ENCODE results near the gene SLC9A9.

The SLC9A9 gene

DNA sequence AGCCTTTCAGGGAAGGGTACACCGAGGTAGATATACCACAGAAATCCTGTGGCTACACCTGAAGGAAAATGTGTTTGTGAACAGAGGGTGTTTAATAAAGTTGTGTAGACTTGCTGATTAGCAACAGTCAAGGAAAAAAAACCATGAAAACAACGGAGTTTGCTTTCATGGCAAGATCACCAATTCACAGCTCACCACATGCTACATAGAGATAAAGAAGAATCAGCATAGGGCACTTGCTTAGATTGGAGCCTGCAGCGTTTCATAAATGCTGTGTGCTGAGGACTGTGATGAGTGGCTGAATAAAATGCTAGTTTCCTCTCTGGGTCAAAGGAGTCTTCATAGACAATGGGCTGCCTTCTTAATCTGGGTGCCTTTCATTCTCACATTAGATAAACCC is 257.6 kb downstream of the SLC9A9 start:
- DNase-seq, result no peak

DNA sequence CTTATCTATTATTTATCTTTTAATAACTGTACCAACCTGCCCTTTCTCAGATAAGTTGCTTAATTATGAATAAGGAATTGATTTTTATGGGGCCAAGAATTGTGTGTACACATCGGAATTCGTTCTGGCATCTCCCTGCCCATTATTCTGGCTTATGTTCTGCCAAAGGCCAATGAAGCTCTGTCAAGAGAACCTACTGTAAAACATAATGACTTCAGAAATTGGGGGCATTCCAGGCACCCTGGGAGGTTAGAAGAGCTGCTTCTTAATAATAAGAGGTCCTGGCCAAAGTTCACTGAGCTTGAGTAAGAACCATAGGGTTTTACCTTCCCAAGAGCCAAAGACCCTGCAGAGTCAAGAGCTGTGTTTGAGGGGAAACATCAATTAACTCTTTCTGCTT is 261.7 kb downstream of the SLC9A9 start:
- no peak for DNase-seq

DNA sequence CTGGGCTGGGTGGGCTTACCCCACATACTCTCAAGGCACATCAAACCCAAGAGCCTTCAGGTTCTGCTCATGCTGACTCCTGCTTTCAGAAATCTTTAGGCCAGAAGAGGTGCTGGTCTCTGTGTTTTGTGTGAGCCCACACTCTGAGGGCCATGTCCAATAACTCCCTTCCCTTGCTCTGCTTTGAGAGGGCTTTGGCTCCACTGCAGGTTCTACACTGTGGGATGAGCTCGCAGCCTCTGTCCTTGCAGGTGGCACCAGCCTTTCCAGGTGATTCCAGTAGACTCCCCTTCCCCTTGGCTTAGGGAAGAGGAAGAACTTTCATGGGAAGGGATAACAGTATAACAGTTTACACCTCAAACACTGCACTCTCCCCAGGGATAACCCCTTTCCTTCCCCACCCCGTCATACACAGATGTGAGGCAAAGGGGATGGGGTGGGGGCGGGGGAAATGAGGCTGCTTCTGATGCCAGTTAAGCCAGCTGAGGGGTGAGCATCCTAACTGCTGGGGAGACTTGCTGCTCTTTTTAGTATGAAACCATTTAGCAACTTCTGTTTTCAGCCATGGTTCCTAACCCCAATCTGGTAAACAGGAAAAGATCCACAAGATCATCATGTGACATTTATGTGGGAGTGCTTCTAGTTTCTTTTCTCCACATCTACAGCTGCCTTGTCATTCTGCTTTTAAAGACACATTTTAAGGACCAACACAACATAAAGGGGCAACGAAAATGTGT is 262.4 kb downstream of the SLC9A9 start:
- DNase-seq, result no peak

DNA sequence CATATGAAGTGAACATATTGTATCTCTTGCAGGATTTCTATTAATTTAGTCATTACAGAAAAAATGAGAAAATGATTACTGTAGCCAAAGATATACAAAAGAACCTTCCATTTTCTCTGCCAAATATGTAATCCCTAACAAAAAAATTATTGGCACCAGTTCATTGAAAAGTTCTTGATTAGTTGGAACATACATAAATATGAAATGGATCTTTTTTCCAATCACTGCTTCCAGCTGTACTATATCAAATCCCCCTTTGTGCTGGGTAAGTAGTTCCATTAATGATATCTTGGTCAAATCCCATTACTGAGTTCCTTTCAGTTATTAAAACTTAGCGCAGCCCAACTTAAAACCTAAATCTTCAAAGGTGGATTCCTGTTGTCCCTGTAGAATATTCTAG is 263.8 kb downstream of the SLC9A9 start:
- no peak for DNase-seq

DNA sequence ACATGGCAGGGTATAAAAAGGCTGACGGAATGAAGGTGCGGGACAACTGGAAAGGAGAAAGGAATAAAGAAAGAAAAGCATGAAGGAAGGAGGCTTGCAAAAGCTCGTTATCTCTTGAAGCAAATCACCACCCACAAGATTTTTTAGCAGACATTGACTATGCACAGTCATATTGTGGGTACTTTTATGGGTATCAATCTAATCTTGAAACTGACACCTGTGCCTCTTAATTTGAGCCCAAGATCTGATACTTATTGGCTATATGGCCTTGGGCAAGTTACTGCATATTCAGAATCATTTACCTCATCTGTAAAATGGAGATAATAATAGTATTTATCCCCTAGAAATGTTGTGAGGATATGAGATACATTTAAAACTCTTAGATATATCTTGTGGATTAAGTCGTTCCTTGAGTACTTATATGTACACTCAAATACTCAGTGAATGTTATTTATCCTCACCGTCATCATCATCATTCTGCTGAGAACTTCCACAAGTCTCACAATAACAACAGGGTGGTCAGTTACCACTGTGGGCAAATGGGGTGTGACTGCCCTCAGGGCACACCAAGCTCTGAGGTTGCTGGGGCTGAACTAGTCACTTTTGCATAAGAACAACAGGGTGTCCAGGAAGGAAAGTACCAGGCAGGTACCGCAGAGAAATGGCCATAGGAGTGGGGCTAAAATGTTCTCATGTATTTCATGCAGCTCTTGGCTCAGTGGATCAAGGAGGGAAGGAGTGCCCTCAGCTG is 266.1 kb downstream of the SLC9A9 start:
- no peak for DNase-seq

DNA sequence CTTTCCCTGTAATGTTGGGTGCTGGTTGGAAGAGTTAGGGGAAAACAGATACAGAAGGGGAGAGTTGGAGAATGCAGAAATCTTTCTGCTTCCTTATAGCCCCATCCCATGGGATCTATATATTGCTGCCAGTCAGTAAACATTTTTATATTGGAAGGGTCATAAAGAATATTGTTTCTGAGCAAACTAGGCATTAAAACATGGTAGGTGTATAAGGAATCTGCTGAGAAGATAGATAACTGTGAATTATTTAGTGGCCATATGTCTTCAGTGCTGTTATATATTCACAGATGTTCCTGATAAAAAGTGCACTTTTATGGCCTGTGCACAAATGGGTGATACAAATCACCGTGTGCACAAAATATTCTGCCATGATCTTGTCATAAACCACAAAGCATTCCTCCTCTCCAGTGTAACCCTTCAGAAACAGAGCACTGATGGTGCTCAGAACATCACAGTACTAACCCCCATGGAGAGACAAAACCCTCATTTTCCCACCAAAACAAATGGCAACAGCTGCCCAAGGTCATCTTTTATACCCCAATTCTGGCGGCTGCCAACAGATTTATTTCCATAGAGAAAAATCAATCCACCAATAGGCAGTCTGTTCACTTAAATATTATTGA is 269.3 kb downstream of the SLC9A9 start:
- no peak for DNase-seq

DNA sequence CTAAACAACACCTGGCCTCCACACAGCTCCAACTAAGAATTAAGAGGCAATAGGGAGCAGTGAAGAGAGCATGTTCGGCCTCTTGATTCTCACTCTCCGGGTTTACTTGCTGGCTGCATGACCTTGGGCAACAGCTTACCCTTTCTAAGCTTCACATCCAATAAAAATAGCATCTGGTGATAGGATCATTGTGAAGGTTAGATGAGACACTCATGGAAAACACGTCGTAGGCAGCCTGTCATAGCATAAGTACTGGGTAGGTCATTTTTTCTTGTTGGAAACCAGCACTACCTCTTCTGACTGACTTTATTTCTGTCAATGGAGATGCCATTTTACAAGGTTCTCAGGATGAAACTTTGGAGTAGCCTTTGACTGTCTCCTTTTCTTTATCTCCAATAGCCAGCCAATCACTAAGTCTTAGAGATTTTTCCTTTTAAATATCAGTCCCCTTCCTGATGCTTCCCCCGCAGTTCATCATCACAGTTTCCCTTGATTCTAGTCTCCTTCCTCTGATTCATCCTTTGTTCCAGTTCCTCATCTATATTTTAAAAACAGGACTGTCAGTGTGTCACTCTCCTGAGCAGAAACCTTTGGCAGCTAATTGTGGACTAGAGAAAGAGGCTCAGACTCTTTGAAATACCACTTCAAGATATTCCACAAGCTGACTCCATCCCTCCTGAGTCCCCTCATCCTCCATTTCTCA is 271.5 kb downstream of the SLC9A9 start:
- DNase-seq, result no peak

DNA sequence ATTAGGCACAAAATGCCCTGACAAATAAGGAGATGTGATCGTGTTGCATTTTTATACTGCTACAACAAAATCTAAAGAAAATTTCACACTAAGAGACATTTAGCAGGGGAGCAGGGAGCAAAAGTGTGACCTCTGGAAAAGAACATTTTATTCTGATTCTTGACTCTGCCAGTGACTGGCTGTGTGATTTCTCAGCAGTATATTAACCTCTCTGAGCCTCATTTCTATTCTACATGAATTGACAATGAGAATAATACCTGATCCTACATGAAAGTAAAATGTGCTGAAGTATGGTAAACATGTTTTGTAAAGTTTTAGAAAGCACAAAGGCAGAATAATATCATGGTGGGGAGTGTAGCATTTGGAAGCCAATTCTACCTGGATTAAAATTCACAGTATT is 273.3 kb downstream of the SLC9A9 start:
- no peak for DNase-seq

DNA sequence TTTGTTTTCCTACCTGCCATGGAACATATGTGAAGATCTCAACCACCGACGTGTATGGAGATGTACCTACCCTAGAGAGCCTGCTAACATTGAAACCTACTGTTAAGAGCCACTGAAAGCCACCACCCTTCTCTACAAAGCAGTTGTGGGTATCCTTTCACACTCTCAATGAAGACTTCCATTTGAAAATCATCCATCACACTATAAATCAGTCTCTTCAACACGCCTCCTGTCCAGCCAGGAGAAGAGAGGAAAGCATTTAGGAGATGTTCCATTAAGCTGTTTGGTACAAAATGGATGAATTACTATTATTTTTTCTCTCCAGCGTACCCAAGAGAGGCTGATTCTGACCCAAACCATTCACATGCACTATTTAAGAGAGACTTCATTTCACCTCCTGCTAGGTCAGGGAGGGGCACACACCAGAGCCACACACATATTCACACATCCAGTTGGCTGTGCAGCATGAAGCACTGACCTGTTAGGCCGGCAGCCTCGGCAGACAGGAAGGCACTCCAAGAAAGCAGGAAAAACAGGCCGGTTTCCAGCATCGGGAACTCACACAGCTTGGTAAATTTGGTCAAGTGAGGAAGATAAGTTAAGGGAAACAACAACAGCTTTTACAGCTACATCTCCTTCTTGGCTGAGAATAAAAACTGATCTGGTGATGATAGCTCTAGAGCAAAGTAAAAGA is 274.5 kb downstream of the SLC9A9 start:
- DNase-seq, result no peak

DNA sequence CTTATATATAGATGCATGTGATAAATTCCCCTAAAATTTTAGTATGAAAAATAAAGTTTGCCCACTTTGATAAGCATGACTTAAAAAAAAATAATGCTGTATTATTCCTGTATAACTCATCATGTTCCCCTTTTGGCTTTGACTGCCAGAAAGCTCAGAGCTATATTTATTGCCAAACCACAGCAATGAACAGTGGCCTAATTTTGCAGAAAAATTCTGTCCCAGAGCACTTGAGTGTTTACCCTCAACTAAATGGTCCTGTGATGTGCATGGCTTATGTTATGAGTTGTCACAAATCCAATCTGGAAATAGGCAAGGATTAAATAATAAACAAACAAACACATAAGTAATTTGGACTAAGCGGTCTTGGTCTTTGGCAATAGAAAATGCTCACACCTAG is 276.7 kb downstream of the SLC9A9 start:
- DNase-seq, result no peak

DNA sequence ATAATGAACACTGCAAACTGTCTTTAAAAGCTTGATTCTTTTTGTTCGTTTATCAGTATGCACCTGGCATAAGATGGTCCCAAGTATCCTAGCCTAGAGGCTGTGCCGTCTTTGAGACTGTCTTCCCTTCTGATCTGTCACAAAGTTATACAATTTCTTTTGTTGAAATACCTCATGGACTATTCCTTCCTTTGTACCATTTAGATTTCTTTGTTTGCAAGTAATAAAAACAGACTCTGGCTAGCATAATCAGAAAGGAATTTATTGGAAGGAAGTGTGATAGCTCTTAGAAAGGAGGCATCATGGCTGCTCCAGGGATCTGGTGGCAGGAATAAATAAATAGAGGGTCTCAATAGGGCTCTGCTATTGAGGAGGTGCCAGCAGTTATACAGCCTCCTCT is 280.4 kb downstream of the SLC9A9 start:
- no peak for DNase-seq

DNA sequence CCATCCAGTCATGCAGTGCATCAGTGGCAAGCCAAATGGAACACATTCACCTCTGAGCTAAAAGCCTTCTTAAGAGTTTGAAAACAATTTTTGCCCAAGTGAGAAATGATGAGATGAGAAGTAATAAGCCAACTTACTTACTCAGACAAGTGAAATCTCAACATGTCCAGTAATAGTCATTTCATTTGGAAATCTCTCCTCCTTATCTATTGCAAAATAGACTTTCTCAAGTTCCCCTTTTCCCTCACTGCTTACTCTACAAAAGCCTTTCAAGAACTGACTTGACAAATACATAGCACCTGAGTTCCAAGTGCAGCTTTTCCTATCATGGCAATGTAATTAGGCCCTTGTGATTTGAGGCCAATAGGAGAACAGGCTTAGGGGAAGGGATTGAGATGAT is 282.3 kb downstream of the SLC9A9 start:
- DNase-seq, result peak; percentile 28

DNA sequence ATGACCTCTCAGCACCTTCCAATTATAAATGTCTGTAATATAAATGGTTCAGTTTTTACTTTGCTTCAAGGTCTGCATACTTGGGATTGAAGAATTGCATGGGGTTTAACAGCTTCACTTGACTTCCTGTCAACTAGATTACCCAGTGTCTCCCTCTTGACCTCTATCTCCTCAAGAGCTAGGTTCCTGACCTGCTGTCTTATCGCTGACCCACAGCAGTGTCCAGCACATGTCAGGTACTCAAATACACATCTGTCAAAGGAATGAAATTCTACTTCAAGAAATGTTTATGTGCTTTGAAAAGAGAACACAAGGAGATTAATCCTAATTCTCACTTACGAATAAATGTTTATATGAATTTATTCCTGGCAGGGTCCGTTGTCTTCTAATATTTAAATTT is 284.5 kb downstream of the SLC9A9 start:
- DNase-seq, result no peak

DNA sequence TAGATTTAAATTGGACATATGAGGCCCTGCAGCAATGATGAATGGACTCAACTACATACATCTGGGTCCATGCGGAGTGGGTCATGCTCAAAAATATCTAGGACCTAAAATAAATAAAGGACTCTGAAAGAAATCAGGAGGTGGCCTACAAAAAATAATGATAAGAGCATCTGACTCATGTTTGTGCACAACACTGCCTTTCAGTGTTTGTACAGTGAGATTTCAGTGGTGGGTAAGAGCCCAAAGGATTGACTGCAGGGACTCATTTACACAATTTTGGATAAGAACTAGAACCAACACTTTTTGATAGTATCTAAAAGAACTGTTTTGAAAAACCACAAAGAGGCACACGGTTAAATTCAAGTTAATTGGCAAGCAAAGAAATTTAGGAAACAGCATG is 285.5 kb downstream of the SLC9A9 start:
- DNase-seq, result no peak

DNA sequence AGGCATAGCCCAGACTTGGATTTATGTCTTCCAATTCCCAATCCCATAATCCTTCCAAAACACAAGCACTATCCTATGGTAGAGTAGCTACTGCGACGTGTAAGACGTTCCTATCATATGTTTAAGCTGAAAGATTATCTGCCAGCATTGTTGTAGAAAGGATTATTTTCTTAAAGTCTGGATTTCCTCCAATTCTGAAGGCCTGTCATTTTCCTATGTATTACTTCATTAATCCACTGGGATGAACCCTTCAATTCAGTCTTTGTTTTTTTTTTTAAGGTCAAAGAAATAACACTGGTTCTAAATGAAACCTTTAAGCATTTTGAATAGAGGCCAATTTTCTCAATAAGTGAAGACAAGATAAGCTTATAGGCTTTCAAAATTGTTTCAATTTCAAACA is 289.0 kb downstream of the SLC9A9 start:
- no peak for DNase-seq

DNA sequence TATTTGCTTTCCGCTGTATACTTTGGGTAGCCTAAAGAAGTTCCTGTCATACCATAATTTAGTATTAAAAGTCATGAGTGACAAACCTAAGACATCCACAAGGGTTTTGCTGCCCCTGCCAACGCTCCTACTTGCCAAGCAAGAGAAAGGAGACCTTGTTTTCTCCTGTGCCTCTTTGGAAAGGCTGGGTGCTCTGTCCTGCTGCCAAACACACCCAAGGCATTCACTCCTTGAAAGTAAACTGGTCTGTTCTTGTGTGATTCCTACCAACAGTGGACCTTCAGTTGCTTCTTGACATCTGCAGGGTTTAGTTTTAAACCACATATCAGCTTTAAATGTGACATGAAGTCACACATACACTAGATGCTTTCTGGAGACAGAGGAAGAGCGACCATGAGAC is 295.4 kb downstream of the SLC9A9 start:
- DNase-seq, result no peak

DNA sequence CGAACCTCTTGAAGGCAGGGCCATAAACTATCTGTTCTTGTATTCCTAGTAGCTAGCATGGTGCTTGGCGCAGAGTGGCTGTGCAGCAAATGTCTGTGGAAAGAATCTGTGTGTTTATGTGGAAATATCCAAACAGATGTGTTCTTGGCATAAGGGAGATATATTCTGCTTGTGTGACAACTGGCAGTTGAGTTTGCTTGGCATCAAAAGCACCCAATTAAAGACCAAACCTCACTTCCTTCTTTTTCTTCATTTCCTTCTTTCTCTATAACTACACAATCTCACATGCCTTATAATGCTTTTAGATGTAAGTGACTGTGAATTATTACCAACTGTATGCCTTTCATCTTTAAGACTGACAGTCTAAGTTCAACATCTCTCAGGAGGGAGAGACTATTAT is 296.5 kb downstream of the SLC9A9 start:
- DNase-seq, result no peak

DNA sequence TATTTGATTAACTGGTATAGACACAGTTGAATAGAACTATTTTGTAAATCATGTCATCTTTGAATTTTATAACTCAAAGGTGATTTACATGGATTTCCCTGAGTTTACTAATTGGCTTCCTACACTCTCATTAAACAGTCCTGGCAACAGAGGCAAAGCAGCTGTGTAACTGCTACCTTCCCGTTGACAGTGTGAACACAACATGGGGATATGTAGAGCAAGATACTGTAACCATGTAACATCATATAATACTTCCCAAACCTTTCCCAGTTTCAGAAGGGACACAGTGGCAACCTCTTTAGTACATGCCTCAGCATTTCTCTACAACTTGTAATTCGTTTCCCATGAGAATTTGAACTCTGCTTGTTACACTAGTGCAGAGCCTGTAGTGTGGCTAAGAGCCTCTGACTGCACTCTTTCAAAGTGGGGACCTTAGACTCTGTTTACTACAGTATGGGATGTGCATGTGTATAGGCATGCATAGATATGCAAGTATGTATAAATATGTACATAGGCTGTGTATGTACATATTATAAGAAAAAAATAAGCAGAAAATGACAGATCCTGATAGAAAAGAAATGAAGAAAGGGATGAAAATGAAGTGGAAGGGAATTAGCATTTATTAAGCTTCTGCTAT is 299.3 kb downstream of the SLC9A9 start:
- no peak for DNase-seq

DNA sequence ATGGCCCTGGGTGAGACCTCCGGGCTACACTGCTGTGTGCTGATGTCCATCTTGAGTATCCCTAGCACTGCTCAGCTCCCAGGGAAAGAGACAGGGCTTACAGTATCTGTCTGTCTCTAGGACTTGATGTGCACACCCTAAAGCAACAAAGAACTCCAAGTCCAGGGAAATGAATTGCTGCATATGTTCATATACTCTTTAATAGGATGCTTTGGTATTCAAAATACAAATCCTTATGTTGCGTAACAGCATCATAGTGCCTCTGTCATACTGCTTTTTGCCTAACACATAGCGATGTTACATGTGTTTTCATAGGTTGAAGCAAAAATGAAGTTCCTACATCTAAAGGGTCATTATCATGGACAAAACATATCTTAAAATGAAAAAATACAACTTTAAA is 299.9 kb downstream of the SLC9A9 start:
- no peak for DNase-seq

DNA sequence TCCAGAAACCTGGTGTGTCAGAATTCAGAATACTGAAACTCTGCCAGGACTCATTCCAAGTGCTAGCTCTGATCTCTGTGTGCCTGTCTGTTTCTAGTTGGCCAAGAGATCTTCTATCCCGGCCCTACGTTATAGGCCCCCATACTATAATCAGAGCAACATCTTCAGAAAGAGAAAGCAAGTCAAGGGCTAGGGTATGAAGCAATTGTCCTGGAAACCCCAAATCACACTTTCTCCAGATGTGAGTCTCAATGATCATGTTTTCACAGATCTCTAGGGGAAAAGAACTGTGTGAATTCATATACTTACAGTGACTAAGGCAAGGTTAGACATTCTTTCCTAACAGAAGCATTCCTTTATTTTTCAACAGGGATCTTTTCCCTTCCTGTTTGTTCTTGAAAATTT is 309.7 kb downstream of the SLC9A9 start:
- no peak for DNase-seq

DNA sequence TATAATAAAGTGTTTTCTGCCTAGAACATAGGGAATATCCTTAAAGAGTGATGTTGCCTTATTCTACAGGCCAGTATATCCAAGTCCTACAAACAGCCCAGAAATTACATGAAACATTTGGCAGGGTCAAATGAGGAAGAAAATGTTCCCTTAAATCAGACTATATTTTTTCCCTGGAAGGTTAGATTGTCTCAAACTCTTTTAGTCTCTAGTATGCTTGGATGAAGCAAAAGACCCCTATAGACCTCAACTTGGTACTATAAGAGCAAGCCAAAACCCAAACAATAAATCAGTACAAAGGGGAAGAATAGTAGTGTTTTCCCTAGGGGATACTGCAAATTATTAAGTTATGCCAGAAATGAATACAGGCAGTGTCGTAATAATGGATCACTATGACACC is 310.2 kb downstream of the SLC9A9 start:
- DNase-seq, result no peak

DNA sequence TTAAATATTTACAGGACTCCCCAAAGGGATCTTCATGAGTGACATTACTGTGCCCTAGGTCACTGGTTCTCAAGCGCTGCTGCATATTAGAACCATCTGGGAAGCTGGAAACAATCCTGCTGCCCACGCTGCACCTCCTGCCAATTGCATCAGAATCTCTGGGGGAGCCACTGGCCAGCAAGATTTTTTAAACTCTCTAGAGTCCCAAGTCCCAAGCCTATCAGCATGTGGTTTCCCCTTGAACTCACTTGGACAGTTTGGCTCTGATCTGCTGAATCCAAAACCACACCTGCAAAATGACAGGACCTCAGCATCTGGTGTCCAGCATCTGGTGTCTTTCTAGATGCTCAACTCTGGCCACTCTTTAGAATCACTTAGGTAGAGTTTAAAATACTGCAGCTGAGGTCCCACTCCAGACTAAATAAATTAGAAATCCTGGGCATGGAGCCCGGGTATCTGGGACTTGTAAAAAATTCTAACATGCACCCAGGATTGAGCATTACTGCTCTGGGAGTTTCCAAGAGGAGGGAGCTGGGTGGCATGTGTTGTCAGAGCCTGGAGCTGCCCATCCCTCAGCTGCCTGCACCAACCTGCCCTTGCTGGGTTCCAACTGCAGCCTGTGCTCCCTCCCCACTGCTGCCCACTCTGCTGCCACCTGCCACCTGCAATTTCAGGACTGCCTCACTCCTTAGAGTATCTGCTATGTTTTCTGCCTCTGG is 311.3 kb downstream of the SLC9A9 start:
- DNase-seq, result no peak
